Activated naive CD8-positive, alpha-beta T cell (primary cell): ENCODE results near the gene YIPF5.

Experiments used
- H3K27ac Mint-ChIP-seq: one replicate; pipeline ENCODE4 v1.8.0; 2021; ENCODE audit warnings: mixed read lengths
- H3K27me3 Mint-ChIP-seq: one replicate; pipeline ENCODE4 v1.8.0; 2021; ENCODE audit warnings: mixed read lengths
- H3K36me3 Mint-ChIP-seq: one replicate; pipeline ENCODE4 v1.8.0; 2021; ENCODE audit warnings: mixed read lengths
- H3K4me1 Mint-ChIP-seq: one replicate; pipeline ENCODE4 v1.8.0; 2021; ENCODE audit warnings: low read depth, mixed read lengths
- H3K4me3 Mint-ChIP-seq: one replicate; pipeline ENCODE4 v1.8.0; 2021; ENCODE audit warnings: mild to moderate bottlenecking, mixed read lengths
- H3K9me3 Mint-ChIP-seq: one replicate; pipeline ENCODE4 v1.8.0; 2021; ENCODE audit warnings: low read depth, mixed read lengths

The YIPF5 gene

GRCh38 chr5:144144956-144145751 lies 25.3 kb downstream of the YIPF5 start:
- Mint-ChIP-seq H3K27me3 (peaks cover 6% of the 10 kb centered on the region), H3K4me3 (no peak overlapping the region), H3K4me1 (peaks cover 4% of the 10 kb centered on the region), H3K27ac (no peak overlapping the region), H3K9me3 (no peaks in the 10 kb centered on the region), H3K36me3 (no peaks in the 10 kb centered on the region)

- no peaks in the 10 kb centered on the region for H3K9me3 Mint-ChIP-seq
- H3K4me1 Mint-ChIP-seq: peaks cover 4% of the 10 kb centered on the region
- H3K36me3 Mint-ChIP-seq: no peaks in the 10 kb centered on the region
- H3K4me3 Mint-ChIP-seq: no peak overlapping the region
- peaks cover 6% of the 10 kb centered on the region for H3K27me3 Mint-ChIP-seq
- H3K27ac Mint-ChIP-seq: no peak overlapping the region
Observed at GRCh38 chr5:144143625-144144024, 26.8 kb downstream of the YIPF5 start.

GRCh38 chr5:144142824-144143162 lies 27.7 kb downstream of the YIPF5 start:
- H3K4me1 Mint-ChIP-seq: peaks cover 4% of the 10 kb centered on the region
- no peaks in the 10 kb centered on the region for H3K9me3 Mint-ChIP-seq
- H3K27ac Mint-ChIP-seq: no peak overlapping the region
- no peaks in the 10 kb centered on the region for H3K36me3 Mint-ChIP-seq
- no peak overlapping the region for H3K4me3 Mint-ChIP-seq
- H3K27me3 Mint-ChIP-seq: peaks cover 8% of the 10 kb centered on the region

- Mint-ChIP-seq H3K4me3 (no peak overlapping the region), H3K4me1 (peaks cover 4% of the 10 kb centered on the region), H3K9me3 (no peaks in the 10 kb centered on the region), H3K27ac (no peak overlapping the region), H3K27me3 (peaks cover 8% of the 10 kb centered on the region), H3K36me3 (no peaks in the 10 kb centered on the region)
Observed at GRCh38 chr5:144142139-144142823, 28.2 kb downstream of the YIPF5 start.

- H3K27ac Mint-ChIP-seq: no peak overlapping the region
- H3K9me3 Mint-ChIP-seq: no peaks in the 10 kb centered on the region
- H3K36me3 Mint-ChIP-seq: no peaks in the 10 kb centered on the region
- H3K4me1 Mint-ChIP-seq: peaks cover 4% of the 10 kb centered on the region
- H3K4me3 Mint-ChIP-seq: no peak overlapping the region
- H3K27me3 Mint-ChIP-seq: peaks cover 8% of the 10 kb centered on the region
Observed at GRCh38 chr5:144141585-144141984, 28.9 kb downstream of the YIPF5 start.

- H3K4me1 Mint-ChIP-seq: peaks cover 4% of the 10 kb centered on the region
- H3K27me3 Mint-ChIP-seq: peaks cover 6% of the 10 kb centered on the region
- H3K36me3 Mint-ChIP-seq: no peaks in the 10 kb centered on the region
- H3K27ac Mint-ChIP-seq: no peak overlapping the region
- no peak overlapping the region for H3K4me3 Mint-ChIP-seq
- no peaks in the 10 kb centered on the region for H3K9me3 Mint-ChIP-seq
Observed at GRCh38 chr5:144139586-144139985, 30.9 kb downstream of the YIPF5 start.

- no peak overlapping the region for H3K4me3 Mint-ChIP-seq
- no peaks in the 10 kb centered on the region for H3K9me3 Mint-ChIP-seq
- H3K4me1 Mint-ChIP-seq: no peaks in the 10 kb centered on the region
- H3K27ac Mint-ChIP-seq: no peak overlapping the region
- H3K36me3 Mint-ChIP-seq: no peaks in the 10 kb centered on the region
- H3K27me3 Mint-ChIP-seq: peaks cover 2% of the 10 kb centered on the region
Observed at GRCh38 chr5:144135113-144135762, 35.2 kb downstream of the YIPF5 start.

GRCh38 chr5:144134194-144134826 lies 36.1 kb downstream of the YIPF5 start:
- H3K36me3 Mint-ChIP-seq: no peaks in the 10 kb centered on the region
- H3K4me3 Mint-ChIP-seq: no peak overlapping the region
- no peaks in the 10 kb centered on the region for H3K4me1 Mint-ChIP-seq
- peaks cover 2% of the 10 kb centered on the region for H3K27me3 Mint-ChIP-seq
- no peaks in the 10 kb centered on the region for H3K9me3 Mint-ChIP-seq
- H3K27ac Mint-ChIP-seq: no peak overlapping the region

GRCh38 chr5:144133050-144133633 lies 37.3 kb downstream of the YIPF5 start:
- H3K9me3 Mint-ChIP-seq: no peaks in the 10 kb centered on the region
- H3K27me3 Mint-ChIP-seq: peaks cover under 1% of the 10 kb centered on the region
- H3K4me1 Mint-ChIP-seq: no peaks in the 10 kb centered on the region
- H3K36me3 Mint-ChIP-seq: no peaks in the 10 kb centered on the region
- no peak overlapping the region for H3K27ac Mint-ChIP-seq
- H3K4me3 Mint-ChIP-seq: no peak overlapping the region

- Mint-ChIP-seq H3K4me3 (no peak overlapping the region), H3K36me3 (no peaks in the 10 kb centered on the region), H3K4me1 (no peaks in the 10 kb centered on the region), H3K27ac (no peak overlapping the region), H3K27me3 (peaks cover 1% of the 10 kb centered on the region), H3K9me3 (no peaks in the 10 kb centered on the region)
Observed at GRCh38 chr5:144131261-144131660, 39.2 kb downstream of the YIPF5 start.

GRCh38 chr5:144130306-144130705 lies 40.2 kb downstream of the YIPF5 start:
- peaks cover 1% of the 10 kb centered on the region for H3K27me3 Mint-ChIP-seq

GRCh38 chr5:144128844-144129243 lies 41.6 kb downstream of the YIPF5 start:
- Mint-ChIP-seq H3K9me3 (no peaks in the 10 kb centered on the region), H3K27ac (no peak overlapping the region), H3K4me3 (no peak overlapping the region), H3K4me1 (no peaks in the 10 kb centered on the region), H3K36me3 (no peaks in the 10 kb centered on the region), H3K27me3 (peaks cover 1% of the 10 kb centered on the region)

More at GRCh38 chr5:144130306-144130705, 40.2 kb downstream of the YIPF5 start:
- H3K4me3 Mint-ChIP-seq: no peak overlapping the region
- H3K27ac Mint-ChIP-seq: no peak overlapping the region
- H3K36me3 Mint-ChIP-seq: no peaks in the 10 kb centered on the region
- H3K4me1 Mint-ChIP-seq: no peaks in the 10 kb centered on the region
- H3K9me3 Mint-ChIP-seq: no peaks in the 10 kb centered on the region

GRCh38 chr5:144126707-144127106 lies 43.8 kb downstream of the YIPF5 start:
- H3K9me3 Mint-ChIP-seq: no peaks in the 10 kb centered on the region
- H3K4me3 Mint-ChIP-seq: no peak overlapping the region
- no peaks in the 10 kb centered on the region for H3K4me1 Mint-ChIP-seq

GRCh38 chr5:144125163-144125726 lies 45.2 kb downstream of the YIPF5 start:
- Mint-ChIP-seq H3K4me1 (no peaks in the 10 kb centered on the region), H3K4me3 (no peak overlapping the region), H3K27ac (no peak overlapping the region), H3K9me3 (no peaks in the 10 kb centered on the region), H3K27me3 (peaks cover 1% of the 10 kb centered on the region), H3K36me3 (no peaks in the 10 kb centered on the region)

More at GRCh38 chr5:144126707-144127106, 43.8 kb downstream of the YIPF5 start:
- Mint-ChIP-seq H3K36me3 (no peaks in the 10 kb centered on the region), H3K27me3 (peaks cover 1% of the 10 kb centered on the region), H3K27ac (no peak overlapping the region)
